HG02885 (cell line): ENCODE data around the gene DHRS4.
"Not testable (repeated sequence)": the region's sequence is repeated elsewhere in the genome, so short reads cannot be mapped to it uniquely, and the experiment has no call there.

Experiments
- ATAC-seq: cut with Tn5 transposase; IDR thresholded peaks from one replicate; pipeline ENCODE4 v1.9.1; 2021; ENCODE audit warnings: mild to moderate bottlenecking; ENCODE audit not compliant: unreplicated experiment, poor library complexity

Gene DHRS4

DNA sequence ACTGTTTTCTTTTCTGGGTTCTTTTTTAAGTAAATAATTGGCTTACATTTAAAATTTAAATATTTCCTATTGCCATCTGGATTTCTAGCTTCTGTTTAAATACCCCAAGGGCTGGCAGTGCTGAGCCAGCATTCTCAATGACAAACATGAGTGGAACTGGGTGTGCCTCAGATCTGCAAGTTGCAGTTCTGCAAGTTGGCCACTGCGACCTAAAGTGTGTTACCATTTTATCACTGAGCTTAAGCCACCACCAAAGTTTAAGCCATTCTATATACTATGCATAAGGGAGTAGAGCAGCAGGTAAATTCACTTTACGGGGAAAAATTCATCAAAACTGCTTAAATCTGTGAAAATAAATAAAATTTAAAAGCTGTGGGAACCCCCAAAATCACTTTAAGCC lies 23.6 kb downstream of the DHRS4 start:
- not testable (repeated sequence) for ATAC-seq

DNA sequence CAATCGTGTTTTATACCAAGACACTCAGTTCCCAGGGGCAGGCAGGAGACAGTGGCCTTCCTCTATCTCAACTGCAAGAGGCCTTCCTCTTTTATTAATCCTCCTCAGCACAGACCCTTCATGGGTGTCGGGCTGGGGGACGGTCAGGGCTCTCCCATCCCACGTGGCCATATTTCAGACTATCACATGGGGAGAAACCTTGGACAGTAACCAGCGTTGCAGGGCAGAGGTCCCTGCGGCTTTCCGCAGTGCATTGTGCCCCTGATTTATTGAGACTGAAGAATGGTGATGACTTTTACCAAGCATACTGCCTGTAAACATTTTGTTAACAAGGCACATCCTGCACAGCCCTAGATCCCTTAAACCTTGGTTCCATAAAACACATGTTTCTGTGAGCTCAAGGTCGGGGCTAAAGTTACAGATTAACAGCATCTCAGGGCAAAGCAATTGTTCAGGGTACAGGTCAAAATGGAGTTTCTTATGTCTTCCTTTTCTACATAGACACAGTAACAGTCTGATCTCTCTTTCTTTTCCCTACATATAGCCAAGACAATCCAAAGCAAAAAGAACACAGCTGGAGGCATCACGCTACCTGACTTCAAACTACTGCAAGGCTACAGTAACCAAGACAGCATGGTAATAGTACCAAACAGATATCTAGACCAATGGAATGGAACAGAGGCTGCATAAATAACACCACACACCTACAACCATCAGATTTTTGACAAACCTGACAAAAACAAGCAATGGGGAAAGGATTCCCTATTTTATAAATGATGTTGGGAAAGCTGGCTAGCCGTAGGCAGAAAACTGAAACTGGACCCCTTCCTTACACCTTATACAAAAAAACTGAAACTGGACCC lies 28.6 kb downstream of the DHRS4 start:
- not testable (repeated sequence) for ATAC-seq

DNA sequence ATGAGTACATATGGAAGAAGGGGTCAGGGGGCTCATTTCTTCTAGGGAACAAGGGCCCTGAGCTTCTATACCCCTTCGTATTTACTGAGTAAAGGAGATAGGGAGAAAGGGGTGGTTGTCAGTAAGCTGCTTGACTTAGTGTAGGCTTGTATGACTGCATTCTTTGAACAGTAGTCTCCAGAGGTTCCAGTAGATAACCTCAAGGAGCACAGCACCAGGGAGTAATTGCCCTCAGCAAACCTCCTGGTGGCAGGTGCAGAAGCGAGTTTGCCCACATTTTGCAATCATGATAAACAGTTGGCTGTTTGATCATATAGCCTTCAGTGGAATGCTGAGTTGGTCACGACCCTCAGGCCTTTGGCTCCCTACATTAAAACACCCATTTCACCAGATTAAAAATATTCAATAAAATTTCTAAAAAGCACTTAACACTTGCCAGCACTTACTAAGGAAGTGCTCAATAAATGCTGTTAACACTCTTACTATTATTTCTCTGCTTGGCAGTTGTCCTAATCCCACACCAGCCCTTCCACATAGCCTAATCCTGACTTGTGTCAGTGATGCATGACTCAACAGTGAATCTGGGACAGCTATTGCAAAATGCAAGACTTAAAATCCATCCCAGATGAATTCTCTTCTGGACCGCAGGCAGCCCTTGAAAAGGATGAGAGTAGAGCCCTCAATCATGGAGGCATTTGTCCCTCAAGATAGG lies 31.5 kb downstream of the DHRS4 start:
- ATAC-seq: no peak

DNA sequence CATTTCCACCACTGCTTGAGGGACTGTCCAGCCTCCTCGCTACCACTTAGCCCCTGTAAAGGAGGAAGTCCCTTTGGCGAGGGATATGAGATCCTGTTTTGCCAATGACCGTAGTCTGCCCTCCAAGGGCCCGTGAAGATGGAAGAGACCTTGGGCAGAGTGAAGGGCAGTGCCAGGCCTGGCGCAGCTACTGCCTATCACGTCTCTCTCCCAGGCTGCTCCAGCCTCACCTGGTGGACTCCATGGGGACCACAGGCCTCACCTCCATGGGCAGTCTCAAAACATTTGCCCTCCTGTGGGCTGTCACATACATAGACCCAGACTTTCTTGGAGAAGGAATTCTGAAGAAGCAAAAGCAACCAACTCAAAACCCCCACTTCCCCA lies 34.6 kb downstream of the DHRS4 start:
- peak; percentile 3 for ATAC-seq

DNA sequence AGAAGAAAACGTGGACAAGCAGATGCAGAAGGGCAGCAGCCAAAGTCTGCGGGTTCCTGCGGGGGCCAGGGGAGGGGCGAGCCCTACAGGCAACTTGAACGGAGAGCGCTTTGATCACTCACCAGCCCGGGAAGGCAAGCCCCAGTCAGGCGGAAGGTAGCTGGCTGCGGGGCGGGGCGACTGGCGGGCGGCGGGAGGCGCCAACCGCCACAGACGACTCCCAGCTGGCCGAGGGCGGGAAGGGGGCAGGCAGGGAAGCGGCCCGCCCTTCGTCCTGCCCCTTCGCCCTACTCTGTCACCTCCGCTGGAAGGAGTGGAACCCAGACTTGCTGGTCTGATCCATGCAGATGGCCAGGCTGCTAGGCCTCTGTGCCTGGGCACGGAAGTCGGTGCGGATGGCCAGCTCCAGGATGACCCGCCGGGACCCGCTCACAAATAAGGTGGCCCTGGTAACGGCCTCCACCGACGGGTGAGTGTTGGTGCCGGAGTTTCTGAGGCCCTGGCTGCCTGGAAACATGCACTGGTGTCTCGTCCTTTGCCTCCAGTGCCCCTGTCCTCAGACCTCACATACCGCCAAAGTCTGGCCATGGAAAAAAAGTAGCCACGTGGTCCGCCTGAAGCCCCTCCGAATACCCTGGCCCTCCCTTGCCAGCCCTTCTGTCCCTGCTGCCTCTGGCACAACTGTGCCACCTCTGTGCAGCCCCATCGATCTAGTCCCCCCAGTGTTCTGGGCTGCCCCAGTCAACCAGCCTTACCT lies 35.2 kb downstream of the DHRS4 start, which contains the start of gene DHRS4L2:
Gene DHRS4L2, plus strand, starts transcription at position 323 of the 757 bp plus-strand sequence. Its CDS starts 19 bp downstream, at position 342.
- peak; percentile 91 for ATAC-seq

DNA sequence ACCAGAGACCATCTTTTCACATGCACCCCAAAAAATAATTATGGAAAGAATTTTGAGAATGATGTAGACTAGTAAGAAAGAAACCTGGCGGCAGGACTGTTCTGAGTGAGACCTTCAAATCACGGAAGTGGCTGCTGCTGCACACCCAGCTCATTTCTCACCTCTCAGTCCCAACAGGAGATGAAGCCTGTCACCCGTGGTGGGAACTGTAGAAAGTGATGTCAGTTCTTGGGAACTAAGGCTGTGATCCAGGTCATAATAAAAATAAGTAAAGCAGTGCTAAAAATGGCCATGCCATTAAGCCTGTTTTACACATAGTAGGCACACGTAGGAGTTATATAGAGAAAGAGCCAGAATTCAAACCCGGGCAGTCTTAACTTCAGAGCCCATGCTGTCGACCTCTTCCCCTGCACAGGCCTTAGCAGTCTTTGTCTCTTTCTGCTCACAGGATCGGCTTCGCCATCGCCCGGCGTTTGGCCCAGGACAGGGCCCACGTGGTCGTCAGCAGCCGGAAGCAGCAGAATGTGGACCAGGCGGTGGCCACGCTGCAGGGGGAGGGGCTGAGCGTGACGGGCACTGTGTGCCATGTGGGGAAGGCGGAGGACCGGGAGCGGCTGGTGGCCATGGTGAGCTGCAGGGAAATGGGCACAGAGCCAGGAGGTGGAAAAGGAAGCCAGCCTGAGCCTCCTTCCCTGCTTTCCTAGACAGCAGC lies 36.3 kb downstream of the DHRS4 start:
- ATAC-seq: peak; percentile 52

DNA sequence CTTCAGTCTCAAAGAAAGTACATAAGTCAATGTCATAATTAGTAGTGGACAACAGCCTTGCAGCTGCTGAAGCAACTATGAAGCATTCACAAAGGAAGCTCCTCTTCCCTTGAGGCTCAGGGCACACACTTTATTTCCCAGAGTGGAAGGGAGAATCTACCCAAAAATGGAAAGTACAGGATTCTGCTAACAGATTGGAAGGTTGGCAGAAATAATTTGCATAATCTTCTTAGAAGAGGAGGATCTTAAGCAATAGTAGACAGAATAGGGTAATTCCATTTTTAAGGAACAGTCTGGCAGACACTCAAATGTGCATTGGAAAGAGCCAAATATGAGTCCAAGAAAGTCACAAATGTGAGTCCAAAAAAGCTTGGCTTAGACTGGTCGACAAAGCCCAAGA lies 37.4 kb downstream of the DHRS4 start:
- ATAC-seq: not testable (repeated sequence)

DNA sequence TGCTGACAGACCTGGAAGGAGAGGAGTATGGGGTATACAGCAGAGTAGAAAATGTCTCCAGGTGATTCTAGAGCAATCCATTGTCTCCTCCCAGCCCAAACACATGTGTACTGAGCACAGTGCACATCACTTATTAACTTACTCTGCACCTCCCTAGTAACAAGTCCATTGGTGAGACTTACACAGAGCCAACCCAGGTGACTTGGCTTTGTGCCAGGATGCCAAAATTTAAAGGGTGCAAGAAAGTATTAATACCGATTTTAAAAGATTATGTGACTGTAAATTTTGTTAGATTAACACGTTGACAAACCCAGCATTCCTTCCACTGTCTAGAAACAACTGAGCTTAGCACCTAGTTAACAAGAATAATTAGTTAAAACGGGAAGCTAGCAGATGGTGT lies 39.5 kb downstream of the DHRS4 start:
- not testable (repeated sequence) for ATAC-seq

DNA sequence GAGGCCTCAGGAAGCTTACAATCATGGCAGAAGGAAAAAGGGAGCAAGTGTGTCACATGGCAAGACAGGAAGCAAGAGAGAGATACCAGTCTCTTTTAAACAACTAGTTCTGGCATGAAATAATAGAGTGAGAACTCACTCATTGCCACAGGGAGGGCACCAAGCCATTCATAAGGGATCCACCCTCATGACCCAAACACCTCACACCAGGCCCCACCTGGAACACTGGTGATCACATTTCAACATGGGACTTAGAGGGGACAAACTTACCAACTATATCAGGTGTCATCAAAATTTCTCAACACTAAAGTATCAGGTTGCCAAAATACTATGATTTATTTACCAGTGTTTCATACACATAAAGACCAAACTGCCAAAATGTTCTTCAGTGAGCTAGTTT lies 42.4 kb downstream of the DHRS4 start:
- ATAC-seq: not testable (repeated sequence)

DNA sequence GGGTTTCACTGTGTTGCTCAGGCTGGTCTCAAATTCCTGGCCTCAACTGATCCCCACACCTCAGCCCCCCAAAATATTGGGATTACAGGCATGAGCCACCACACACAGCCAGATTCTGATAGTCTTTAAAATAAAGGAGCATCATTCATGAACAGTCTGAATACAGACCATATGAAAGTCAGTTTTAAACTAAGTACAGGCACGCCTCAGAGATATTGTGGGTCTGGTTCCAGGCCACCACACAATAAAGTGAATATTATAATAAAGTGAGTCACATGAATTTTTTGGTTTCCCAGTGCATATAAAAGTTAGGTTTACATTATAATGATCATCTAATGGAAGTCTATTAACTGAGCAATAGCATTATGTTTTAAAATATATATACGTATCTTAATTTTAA lies 43.3 kb downstream of the DHRS4 start:
- not testable (repeated sequence) for ATAC-seq

DNA sequence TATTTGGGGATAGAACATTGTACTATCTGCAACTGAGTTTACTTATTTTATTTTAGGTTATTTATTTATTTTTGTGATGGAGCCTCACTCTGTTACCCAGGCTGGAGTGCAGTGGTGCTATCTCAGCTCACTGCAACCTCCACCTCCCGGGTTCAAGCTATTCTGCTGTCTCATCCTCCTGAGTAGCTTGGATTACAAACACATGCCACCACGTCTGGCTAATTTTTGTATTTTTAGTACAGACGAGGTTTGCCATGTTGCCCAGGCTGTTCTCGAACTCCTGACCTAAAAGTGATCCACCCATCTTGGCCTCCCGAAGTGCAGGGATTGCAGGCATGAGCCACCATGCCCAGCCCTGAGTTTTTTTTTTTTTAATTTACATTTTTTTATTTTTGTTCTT lies 46.1 kb downstream of the DHRS4 start:
- not testable (repeated sequence) for ATAC-seq

DNA sequence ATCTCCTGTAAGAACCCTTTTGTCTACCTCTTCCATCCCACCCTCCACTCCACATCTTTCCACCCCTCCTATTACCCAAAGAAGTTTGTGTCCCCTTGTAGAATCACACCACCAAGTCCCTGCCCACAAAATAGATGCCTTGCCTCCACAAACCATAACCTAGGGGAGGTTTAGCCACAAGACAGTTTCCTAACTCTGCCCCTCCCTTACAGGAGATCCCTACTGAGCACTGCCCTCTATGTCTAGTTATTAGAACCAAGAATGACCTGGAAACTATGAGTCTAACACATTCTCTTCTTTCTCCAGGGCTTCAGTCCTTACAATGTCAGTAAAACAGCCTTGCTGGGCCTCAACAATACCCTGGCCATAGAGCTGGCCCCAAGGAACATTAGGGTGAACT lies 47.5 kb downstream of the DHRS4 start:
- not testable (repeated sequence) for ATAC-seq

DNA sequence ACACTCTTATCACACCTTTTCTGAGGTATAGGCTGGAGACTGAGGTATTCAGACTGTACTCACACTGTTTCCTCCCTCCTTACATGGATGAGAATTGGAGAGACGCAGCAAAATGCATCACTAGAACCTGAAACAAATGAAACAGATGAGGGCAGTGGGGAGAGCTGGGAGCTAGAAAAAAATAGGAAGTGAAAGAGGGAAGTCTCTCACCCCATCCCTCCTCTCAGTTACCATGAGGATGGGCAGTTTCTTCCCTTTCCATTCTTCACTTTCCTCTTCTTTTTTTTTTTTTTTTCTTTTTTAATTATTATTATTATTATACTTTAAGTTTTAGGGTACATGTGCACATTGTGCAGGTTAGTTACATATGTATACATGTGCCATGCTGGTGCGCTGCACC lies 48.1 kb downstream of the DHRS4 start:
- not testable (repeated sequence) for ATAC-seq

DNA sequence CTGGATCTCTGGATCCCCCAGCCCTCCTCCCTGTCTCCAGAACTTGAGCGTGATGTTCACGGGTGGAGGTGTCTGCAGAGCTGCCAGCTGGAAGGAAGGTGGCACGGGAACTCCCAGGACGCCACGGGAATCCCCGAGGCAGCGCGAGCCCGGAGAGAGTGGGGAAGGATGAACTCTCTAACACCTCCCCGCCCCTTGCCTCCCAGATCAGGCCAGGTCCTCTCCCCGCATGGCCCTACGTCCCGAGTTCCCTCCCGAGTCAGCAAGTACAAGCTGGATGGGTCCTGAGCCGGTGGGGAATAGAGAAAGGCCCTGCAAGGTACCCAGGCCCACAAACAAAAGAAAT lies 52.9 kb downstream of the DHRS4 start:
- peak; percentile 29 for ATAC-seq

DNA sequence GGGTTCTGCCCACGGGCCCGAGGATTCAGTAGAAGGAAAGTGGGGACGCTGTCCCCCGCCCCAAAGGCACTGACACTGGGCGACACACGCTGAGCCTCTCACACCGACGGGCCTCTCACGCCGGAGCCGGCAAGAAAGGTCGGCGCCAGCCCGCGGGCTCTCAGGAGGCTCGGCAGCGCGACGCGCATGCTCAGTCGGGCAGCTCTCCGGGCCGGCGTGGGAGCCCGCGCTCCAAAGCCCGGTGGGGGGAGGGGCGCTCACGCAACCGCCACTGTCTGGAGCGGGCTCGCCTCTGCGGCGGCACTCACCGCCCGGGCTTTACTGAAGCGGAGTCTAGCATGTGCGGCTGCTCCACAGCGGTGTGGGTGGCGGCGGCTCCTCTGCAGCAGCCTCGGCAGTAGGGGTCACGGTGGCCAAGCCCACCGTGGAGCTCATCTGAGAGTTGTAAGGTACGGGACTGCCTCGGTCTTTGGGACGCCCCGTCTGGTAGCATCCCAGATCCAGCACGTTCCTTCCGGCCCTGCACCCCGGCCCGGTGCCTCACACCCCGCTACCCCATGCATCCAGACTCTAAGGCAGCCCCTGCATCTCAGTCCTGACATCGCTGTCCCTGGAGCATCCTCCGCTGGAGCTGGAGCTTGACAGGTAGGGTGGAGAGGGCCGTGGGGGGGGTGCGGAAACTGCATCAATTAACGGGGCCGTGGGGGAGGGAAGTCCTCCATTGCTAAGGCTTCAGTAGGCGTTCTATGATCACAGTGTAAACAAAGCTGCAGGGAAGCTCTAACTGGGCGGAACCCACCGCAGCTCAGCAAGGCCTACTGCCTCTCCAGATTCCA lies 53.5 kb downstream of the DHRS4 start:
- peak; percentile 89 for ATAC-seq

DNA sequence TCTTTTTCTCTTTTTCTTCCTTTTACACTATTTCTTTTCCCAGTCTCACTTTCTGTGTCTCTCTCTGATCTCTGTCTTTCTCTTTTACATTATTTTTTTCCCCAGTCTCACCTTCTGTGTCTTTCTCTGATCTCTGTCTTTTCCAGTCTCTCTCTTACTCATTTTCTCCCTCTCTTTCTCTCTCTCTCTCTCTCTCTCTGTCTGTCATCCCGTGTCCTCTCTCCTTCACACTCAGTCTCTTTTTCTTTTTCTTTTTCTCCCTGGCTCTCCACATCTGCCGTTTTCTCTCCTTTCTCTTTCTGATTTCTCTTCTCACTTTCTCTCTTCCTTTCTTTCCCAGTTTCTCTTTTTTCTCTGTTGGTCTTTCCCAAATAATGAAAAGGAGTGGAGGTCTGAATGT lies 57.5 kb downstream of the DHRS4 start:
- no peak for ATAC-seq

DNA sequence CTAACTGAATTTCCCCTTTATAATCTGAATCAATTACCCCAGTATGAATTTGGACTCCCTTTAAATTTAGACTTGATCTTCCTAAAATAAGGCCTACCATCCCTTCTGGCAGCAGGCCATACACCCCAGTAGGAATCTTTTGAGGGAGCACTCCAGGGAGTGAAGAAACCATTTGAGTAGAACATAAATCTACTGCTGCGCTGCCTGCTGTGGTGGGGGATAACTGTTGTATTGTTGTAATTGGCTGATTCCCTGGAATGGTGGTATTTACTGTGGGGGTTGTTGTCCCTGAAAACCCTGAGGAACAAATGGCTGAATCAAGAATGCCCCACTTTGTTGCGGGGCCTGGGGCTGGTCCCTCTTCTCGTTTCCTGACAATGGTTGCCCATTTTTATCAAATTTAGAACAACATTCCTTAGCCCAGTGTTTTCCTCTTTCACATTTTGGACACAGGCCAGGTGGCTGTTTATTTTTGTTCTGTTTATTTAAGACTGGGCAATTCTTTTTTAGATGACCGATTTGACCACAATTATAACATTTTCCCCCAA lies 59.2 kb downstream of the DHRS4 start:
- ATAC-seq: not testable (repeated sequence)

DNA sequence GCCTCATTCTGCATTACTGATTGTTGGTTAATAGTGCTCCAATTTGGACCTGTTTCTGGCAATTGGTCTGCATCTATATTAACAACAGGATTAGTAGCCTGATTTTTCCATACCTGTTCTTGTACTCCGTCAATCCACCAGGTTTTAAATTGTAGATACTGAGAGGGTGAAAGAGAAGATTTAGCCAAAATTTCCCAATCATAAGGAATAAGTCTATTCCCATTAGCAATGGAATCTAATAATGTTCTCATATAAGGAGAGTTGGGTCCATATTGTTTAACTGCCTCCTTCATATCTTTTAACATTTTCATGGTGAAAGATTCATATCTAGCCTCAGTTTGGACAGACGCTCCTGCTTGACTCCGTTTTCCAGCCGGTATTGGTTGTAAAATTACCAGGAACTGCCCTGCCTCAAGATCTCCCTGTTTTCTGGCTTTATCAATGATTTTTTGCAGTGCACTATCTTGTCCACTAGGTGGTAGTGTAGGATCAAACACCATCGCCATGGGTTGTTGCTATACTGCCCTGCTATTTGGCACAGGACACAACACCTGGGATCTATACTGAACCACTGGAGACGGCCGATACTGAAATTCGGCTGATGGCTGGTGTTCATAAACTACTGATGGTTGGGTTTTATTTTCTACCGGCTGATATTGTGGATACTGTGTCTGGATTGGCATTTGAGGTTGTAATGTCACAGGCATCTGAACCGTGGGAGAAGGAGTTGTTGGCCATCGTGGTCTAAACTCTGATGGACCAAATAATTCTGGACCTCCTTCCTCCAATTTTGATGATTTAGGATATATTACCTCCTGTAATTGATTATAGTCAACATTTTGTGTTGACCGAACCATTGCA lies 60.3 kb downstream of the DHRS4 start:
- peak; percentile 68 for ATAC-seq
